NCI-H446 treated with DMSO at 0.1 percent for 48 hours (cell line): ENCODE results near the gene ZNF100.
"Not testable (repeated sequence)": the region's sequence is repeated elsewhere in the genome, so short reads cannot be mapped to it uniquely, and the experiment has no call there.

ENCODE experiments used
- DNase-seq: peaks from one replicate; lab custom pipeline; 2025; lab: John Stamatoyannopoulos, UW

ZNF100 gene

GRCh38 chr19:21767065-21767800 lies at the start of gene ZNF100:
ZNF100 (minus strand) TSS chr19:21767579; CDS start chr19:21767429, 150 bp downstream.
- DNase-seq: peak; percentile 92

DNA sequence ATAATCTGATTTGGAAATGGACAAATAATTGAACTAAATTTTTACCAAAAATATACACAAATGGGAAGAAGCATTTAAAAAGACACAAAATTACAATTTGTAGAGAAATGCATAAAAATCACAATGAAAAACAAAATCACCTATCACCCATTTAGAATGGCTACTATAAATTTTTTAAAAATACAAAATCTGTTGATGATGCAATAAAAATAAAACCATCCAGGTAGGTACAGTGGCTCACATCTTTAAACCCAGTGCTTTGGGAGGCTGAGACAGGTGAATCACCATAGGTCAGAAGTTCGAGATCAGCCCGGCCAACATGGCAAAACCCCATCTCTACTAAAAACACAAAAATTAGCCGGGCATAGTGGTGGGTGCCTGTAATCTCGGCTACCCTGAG lies 45.1 kb upstream of the ZNF100 start:
- no peak for DNase-seq

- DNase-seq: not testable (repeated sequence)
Measured at GRCh38 chr19:21808400-21809000, 41.1 kb upstream of the ZNF100 start.

DNA sequence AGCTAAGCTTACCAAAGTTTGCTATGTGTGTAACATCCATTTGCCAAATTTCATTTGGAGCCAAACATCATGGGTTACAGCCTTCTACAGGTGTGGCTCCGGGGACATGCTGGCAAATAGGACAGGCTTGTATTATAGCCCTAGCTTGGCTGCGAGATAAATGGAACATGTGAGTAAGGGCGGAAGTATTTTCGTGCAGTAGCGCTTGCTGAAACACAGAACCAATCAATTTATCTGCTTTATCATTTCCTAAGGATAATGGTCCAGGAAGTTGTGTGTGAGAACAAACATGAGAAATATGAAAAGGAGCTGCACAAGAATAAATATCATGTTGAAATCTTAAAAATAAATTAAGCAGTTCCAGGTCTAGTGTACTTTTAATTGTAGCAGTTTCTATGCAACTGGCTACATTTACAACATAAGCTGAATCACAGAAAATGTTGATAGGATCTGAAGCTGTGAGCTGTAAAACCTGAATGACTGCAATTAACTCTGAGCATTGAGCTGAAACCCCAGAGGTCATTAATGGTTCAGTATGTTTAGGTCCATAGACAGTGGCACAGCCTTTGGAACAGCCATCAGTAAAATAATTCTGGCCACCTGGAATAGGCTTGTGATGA lies 22.2 kb upstream of the ZNF100 start:
- no peak for DNase-seq

DNA sequence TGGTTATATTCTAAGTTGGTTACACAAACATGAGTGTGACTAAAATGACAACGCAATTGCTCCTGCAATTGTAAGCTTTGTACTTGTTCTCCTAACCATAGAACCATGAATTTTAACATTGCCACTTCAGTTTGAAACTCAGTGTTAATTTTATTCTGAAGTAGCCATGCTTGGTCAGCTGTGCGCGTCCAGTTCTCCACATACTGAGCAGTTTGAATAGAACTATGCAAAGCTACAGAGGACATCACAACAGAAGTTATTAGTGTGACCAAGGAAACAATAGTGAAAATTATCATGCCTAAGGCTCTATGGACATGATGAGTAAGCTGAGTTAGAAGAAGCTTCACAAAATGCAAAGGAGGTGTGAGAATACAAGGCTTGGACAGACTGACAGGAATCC lies 19.6 kb upstream of the ZNF100 start:
- DNase-seq: no peak

- DNase-seq: not testable (repeated sequence)
Measured at GRCh38 chr19:21775792-21776191, 8.4 kb upstream of the ZNF100 start.

DNA sequence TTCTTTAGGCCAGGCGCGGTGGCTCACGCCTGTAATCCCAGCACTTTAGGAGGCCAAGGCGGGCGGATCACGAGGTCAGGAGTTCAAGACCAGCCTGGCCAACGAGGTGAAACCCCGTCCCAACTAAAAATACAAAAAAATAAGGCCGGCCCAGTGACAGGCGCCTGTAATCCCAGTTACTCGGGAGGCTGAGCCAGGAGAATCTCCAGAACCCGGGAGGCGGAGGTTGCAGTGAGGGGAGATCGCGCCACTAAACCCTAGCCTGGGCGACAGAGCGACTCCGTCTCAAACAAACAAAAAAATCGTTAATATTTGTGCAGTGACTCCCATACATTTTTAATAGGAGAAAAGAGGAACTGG lies 694 bp downstream of the ZNF100 start:
- DNase-seq: not testable (repeated sequence)

DNA sequence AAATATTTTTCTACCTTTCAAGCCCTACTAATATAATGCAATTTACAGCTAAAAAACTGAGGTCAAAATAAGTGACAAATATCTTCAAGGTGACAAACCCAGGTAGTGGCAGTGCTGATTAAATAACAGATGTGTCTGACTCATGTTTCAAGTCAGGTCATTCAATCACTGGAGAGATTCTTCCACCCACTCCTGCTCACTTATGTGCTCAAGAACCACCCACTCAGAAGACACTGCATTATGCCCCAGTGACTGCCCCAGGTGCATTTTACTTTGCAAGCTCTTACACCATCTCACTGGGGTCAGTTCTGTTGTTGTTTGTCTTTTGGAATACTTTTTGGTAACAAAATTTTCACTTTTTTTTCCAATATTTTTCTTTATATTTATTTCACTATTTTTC lies 2.2 kb downstream of the ZNF100 start:
- DNase-seq: no peak

- not testable (repeated sequence) for DNase-seq
Measured at GRCh38 chr19:21761547-21761946, 5.8 kb downstream of the ZNF100 start.

GRCh38 chr19:21758296-21758695 lies 9.1 kb downstream of the ZNF100 start:
- DNase-seq: no peak

GRCh38 chr19:21755555-21755954 lies 11.8 kb downstream of the ZNF100 start:
- DNase-seq: not testable (repeated sequence)

GRCh38 chr19:21751384-21751783 lies 16.0 kb downstream of the ZNF100 start:
- no peak for DNase-seq

- DNase-seq: no peak
Measured at GRCh38 chr19:21750586-21751128, 16.7 kb downstream of the ZNF100 start.

DNA sequence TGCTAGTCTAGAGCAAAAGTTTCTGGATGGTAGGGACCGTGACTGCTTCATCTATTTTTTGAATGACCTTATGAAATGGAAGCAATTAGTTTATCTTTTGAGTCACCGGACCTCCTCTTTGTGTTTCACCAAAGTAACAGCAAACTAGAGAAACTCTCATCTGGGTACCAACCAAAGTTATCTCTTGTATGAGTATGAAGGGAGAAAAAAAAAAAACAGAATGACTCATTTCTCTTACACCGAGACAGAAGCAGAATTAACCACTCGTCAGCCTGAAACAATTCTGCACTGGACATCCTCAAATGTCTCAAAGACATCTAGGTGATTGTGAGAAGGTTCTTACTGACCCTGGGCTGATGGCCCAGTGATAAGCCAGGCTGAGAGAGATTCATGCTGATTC lies 18.3 kb downstream of the ZNF100 start:
- no peak for DNase-seq

DNA sequence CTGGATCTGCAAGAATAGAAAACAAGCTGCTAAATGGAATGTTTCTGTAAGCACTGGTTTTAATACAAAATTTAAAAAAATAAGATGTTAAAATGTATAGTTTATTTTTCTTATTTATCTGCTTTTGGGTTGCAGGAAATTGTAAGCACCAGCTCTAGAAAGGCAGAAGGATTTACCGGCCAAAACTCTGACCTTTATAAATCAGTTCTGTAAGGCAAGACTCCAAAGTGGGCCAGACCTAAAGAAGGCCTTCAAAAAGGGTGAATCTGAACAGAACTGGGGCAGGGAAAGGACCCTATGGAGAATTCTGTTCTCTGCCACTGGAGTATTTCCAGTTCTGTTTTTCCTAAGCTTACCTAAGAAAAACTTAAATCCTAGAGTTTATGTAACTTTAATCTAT lies 19.3 kb downstream of the ZNF100 start:
- no peak for DNase-seq

DNA sequence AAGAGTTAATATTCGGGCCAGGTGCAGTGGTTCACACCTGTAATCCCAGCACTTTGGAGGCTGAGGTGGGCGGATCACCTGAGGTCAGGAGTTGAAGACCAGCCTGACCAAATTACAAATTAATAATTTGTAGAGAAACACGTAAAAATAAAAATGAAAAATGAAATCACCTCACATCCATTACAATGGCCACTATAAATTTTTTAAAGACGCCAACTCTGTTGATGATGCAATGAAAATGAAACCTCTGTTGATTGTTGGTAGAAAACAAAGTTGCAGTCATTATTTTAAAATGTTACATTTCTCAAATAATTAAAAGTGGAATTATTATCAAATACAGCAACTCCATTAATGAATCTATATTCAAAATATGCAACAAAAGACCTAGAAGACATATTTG lies 26.8 kb downstream of the ZNF100 start:
- no peak for DNase-seq

GRCh38 chr19:21726942-21727747 lies 40.2 kb downstream of the ZNF100 start:
- not testable (repeated sequence) for DNase-seq

DNA sequence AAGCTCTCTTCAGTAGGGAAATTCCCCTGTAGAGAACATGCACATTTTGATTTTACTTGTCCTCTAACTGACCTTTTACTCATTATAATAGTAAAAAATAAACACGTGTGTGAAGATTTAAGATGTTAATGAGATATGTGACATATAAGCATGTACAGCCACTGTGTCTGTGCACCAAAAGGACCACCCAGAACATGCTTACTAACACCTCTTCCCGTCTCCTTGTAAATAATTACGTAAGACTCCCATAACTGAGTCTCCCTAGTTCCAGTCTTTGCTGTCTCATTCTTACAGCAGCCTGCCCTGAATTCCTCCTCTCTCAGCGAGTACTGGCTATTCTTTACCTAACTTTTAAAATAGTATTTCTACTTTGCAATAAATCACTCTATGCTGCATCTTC lies 53.6 kb downstream of the ZNF100 start:
- no peak for DNase-seq

- no peak for DNase-seq
Measured at GRCh38 chr19:21709464-21709863, 57.9 kb downstream of the ZNF100 start.

DNA sequence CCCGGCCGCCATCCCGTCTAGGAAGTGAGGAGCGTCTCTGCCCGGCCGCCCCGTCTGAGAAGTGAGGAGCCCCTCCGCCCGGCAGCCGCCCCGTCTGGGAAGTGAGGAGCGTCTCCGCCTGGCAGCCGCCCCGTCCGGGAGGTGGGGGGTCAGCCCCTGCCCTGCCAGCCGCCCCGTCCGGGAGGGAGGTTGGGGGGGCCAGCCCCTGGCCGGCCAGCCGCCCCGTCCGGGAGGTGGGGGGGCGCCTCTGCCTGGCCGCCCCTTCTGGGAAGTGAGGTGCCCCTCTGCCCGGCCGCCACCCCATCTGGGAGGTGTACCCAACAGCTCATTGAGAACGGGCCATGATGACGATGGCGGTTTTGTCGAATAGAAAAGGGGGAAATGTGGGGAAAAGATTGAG lies 59.5 kb downstream of the ZNF100 start:
- DNase-seq: not testable (repeated sequence)

DNA sequence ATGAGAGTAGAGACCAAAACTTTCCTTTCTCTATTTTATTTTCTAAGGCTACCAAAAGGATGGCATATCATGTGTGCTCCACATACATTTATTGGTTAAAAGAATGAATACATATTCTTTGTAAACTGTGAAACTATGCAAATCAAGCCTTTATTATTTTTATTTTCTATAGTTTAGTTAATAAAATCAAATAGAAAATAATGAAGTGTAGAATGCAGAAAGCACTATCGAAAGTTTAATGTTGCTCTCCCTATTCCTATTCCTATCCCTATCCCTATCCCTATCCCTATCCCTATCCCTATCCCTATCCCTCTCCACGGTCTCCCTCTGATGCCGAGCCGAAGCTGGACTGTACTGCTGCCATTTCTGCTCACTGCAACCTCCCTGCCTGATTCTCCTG lies 60.3 kb downstream of the ZNF100 start:
- no peak for DNase-seq

DNA sequence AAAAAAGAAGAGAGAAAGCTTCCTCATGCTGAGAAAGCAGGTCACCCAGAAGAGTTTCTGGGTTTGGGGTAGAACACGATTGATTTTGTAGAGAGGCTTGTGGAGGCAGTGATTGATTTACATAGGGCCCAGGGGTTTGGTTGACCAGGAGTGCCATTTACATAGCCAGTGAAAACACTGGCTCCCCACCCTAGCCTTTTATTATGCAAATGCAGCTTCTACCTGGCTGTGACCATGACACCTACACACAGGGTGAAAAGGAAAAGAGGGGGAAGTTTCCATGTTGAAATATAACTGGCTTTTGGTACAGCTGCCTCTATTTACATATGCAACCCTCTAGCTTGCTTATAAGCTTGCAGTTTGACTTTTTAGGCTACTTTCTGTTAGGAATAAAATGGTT lies 62.0 kb downstream of the ZNF100 start:
- DNase-seq: no peak
